ENCODE measurements around the gene XNDC1N. TPM values are rescaled to one million over a fixed set of nuclear protein-coding genes. Genes with fewer than 3 reads are reported as not detected.

Gene XNDC1N, protein sequence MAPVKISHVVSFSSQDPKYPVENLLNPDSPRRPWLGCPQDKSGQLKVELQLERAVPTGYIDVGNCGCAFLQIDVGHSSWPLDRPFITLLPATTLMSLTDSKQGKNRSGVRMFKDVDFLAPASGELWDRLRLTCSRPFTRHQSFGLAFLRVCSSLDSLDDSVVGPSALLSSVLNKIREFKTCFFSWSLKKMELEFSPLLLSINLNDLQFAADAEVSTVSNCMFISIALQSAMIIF
- total RNA-seq = 10 to 100 TPM; 25.3 to 26.2 TPM
- 1 to 10 TPM; 4.3 to 4.6 TPM for polyA plus RNA-seq

GRCh38 chr11:71927820-71928736 lies at the start of gene XNDC1N:
XNDC1N (minus strand) TSS chr11:71928594; CDS start chr11:71923353, 5,241 bp downstream.
- no peaks in the 10 kb centered on the region for H3K9me3 Mint-ChIP-seq
- peak within 1 kb of the TSS; percentile 92 to 100 (median 99) for H3K27ac Mint-ChIP-seq
- DNase-seq = peak; percentile 1 to 93 (median 66)
- no peaks in the 10 kb centered on the region for H3K27me3 Mint-ChIP-seq
- no peaks in the 10 kb centered on the region for H3K27me3 ChIP-seq (ENCODE audit: insufficient read depth, low read length)
- peaks cover 0 to 16% of the 10 kb centered on the region in 2 donors for H3K36me3 Mint-ChIP-seq
- intact Hi-C loops (cut with micrococcal nuclease) = loop anchor here (1.0 to 5.0 kb wide), 7 partner anchors 115 to 504 kb away; partner anchors contain the start of genes ANAPC15, CLPB, LAMTOR1 and LRRC51
- H3K4me3 Mint-ChIP-seq = peak within 1 kb of the TSS; percentile 95 to 100 (median 98)
- H3K4me1 Mint-ChIP-seq = peaks cover 35 to 55% (median 46%) of the 10 kb centered on the region in 4 donors
- ChIA-PET POLR2A (ENCODE audit: partially characterized antibody) (interaction anchor here (0.7 to 2.9 kb wide), 16 partner anchors 8 to 475 kb away, joined by 3 to 33 read pairs (median 6); partner anchors contain the start of genes ANAPC15, INPPL1, LAMTOR1 and NADSYN1), CTCF (ENCODE audit: partially characterized antibody) (interaction anchor here (0.6 to 2.1 kb wide), 8 partner anchors 17 to 503 kb away, joined by 3 to 7 read pairs (median 4); no protein-coding TSS in a partner anchor)
- H3K4me3 ChIP-seq (ENCODE audit: low read length in 2 of 2) = peak within 1 kb of the TSS; percentile 92 to 96
- H3K9me3 ChIP-seq (ENCODE audit: control insufficient read depth in 1 of 2, low read length in 2 of 2) = no peaks in the 10 kb centered on the region
- no peaks in the 10 kb centered on the region for H3K36me3 ChIP-seq (ENCODE audit: insufficient read depth, low read length)
- H3K4me1 ChIP-seq (ENCODE audit: insufficient read depth, low read length) = peaks cover 41% of the 10 kb centered on the region
- H3K27ac ChIP-seq (ENCODE audit: low read depth, low read length) = peak within 1 kb of the TSS; percentile 84

GRCh38 chr11:71977743-71978418 lies 49.5 kb upstream of the XNDC1N start:
- Mint-ChIP-seq H3K4me3 (no peak overlapping the region), H3K36me3 (peaks cover 3 to 32% of the 10 kb centered on the region in 2 donors), H3K9me3 (no peaks in the 10 kb centered on the region), H3K4me1 (peaks cover 0 to 5% (median 3%) of the 10 kb centered on the region in 4 donors), H3K27me3 (no peaks in the 10 kb centered on the region), H3K27ac (peak overlapping the region in 1 of 7 donors; percentile 77)
- CTCF ChIA-PET (ENCODE audit: partially characterized antibody) = interaction anchor here (0.6 to 4.5 kb wide), 47 partner anchors 9 to 456 kb away, joined by 3 to 75 read pairs (median 5); partner anchors contain the start of genes CLPB, IL18BP, RNF121 and XNDC1N
- POLR2A ChIA-PET (ENCODE audit: partially characterized antibody) = interaction anchor here (0.6 to 0.9 kb wide), 2 partner anchors 13 to 113 kb away, joined by 3 to 4 read pairs; no protein-coding TSS in a partner anchor
- no peak overlapping the region for H3K27ac ChIP-seq (ENCODE audit: low read depth, low read length)
- H3K9me3 ChIP-seq (ENCODE audit: control insufficient read depth in 1 of 2, low read length in 2 of 2) = no peaks in the 10 kb centered on the region
- no peak overlapping the region for H3K4me3 ChIP-seq (ENCODE audit: low read length in 2 of 2)
- H3K4me1 ChIP-seq (ENCODE audit: insufficient read depth, low read length) = no peaks in the 10 kb centered on the region
- H3K36me3 ChIP-seq (ENCODE audit: insufficient read depth, low read length) = peaks cover 6% of the 10 kb centered on the region
- H3K27me3 ChIP-seq (ENCODE audit: insufficient read depth, low read length) = no peaks in the 10 kb centered on the region
- intact Hi-C loops (cut with micrococcal nuclease) = loop anchor here (1.0 kb wide), 4 partner anchors 113 to 453 kb away; no protein-coding TSS in a partner anchor
- DNase-seq = peak in 4 of 5 donors; percentile 33 to 47 (median 44)

GRCh38 chr11:71977090-71977489 lies 48.7 kb upstream of the XNDC1N start:
- H3K4me3 Mint-ChIP-seq = no peak overlapping the region
- intact Hi-C loops (cut with micrococcal nuclease) = loop anchor here (1.0 kb wide), 4 partner anchors 114 to 454 kb away; no protein-coding TSS in a partner anchor
- H3K27me3 ChIP-seq (ENCODE audit: insufficient read depth, low read length) = no peaks in the 10 kb centered on the region
- ChIA-PET POLR2A (ENCODE audit: partially characterized antibody) (interaction anchor here (0.7 to 0.9 kb wide), 2 partner anchors 9 to 22 kb away, joined by 3 to 6 read pairs; partner anchors contain the start of gene IL18BP), CTCF (ENCODE audit: partially characterized antibody) (interaction anchor here (0.6 to 4.5 kb wide), 41 partner anchors 9 to 472 kb away, joined by 3 to 75 read pairs (median 5); partner anchors contain the start of genes IL18BP, RNF121 and XNDC1N)
- H3K27ac ChIP-seq (ENCODE audit: low read depth, low read length) = no peak overlapping the region
- no peak overlapping the region for H3K4me3 ChIP-seq (ENCODE audit: low read length in 2 of 2)
- no peaks in the 10 kb centered on the region for H3K27me3 Mint-ChIP-seq
- peaks cover 0 to 29% of the 10 kb centered on the region in 2 donors for H3K36me3 Mint-ChIP-seq
- DNase-seq = no peak
- no peaks in the 10 kb centered on the region for H3K4me1 ChIP-seq (ENCODE audit: insufficient read depth, low read length)
- peaks cover 0 to 3% (median 2%) of the 10 kb centered on the region in 4 donors for H3K4me1 Mint-ChIP-seq
- no peak overlapping the region for H3K27ac Mint-ChIP-seq
- H3K36me3 ChIP-seq (ENCODE audit: insufficient read depth, low read length) = peaks cover 3% of the 10 kb centered on the region
- H3K9me3 ChIP-seq (ENCODE audit: control insufficient read depth in 1 of 2, low read length in 2 of 2) = no peaks in the 10 kb centered on the region
- H3K9me3 Mint-ChIP-seq = no peaks in the 10 kb centered on the region

- no peaks in the 10 kb centered on the region for H3K9me3 ChIP-seq (ENCODE audit: control insufficient read depth in 1 of 2, low read length in 2 of 2)
- H3K27ac Mint-ChIP-seq = no peak overlapping the region
- H3K9me3 Mint-ChIP-seq = no peaks in the 10 kb centered on the region
- no peak for DNase-seq
- peaks cover 3% of the 10 kb centered on the region for H3K36me3 ChIP-seq (ENCODE audit: insufficient read depth, low read length)
- no peak overlapping the region for H3K27ac ChIP-seq (ENCODE audit: low read depth, low read length)
- no peaks in the 10 kb centered on the region for H3K27me3 ChIP-seq (ENCODE audit: insufficient read depth, low read length)
- peaks cover 0 to 3% (median 2%) of the 10 kb centered on the region in 4 donors for H3K4me1 Mint-ChIP-seq
- H3K4me3 Mint-ChIP-seq = no peak overlapping the region
- ChIA-PET CTCF (ENCODE audit: partially characterized antibody) (interaction anchor here (0.6 to 4.5 kb wide), 30 partner anchors 8 to 473 kb away, joined by 3 to 75 read pairs (median 6); partner anchors contain the start of genes IL18BP, RNF121 and XNDC1N), POLR2A (ENCODE audit: partially characterized antibody) (interaction anchor here (0.7 to 0.9 kb wide), 2 partner anchors 9 to 22 kb away, joined by 3 to 6 read pairs; partner anchors contain the start of gene IL18BP)
- H3K36me3 Mint-ChIP-seq = peaks cover 0 to 31% of the 10 kb centered on the region in 2 donors
- intact Hi-C loops (cut with micrococcal nuclease) = no loop called here
- no peaks in the 10 kb centered on the region for H3K27me3 Mint-ChIP-seq
- no peak overlapping the region for H3K4me3 ChIP-seq (ENCODE audit: low read length in 2 of 2)
- no peaks in the 10 kb centered on the region for H3K4me1 ChIP-seq (ENCODE audit: insufficient read depth, low read length)
Measured at GRCh38 chr11:71976551-71976950, 48.2 kb upstream of the XNDC1N start.

DNA sequence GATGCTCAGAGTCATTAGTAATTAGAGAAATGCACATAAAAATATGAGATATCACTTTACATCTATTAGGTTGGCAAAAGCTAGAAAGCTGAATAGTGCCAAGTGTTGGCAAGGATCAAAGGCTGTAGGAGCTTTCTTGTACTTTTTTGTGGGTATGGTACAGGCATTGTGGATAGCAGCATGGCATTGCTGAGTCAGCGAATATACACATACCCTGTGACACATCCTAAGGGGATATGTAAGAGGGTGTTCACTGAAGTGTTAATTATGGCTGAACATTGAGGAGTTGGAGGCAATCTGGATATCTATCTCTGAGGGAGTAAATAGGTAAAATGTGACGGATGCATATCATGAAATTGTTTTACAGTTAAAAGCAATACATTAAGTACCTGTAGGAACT lies 43.3 kb upstream of the XNDC1N start:
- intact Hi-C loops (cut with micrococcal nuclease) = no loop called here
- no peak overlapping the region for H3K4me3 Mint-ChIP-seq
- Histone ChIP-seq H3K36me3 (ENCODE audit: insufficient read depth, low read length) (no peaks in the 10 kb centered on the region), H3K4me1 (ENCODE audit: insufficient read depth, low read length) (no peaks in the 10 kb centered on the region), H3K27me3 (ENCODE audit: insufficient read depth, low read length) (no peaks in the 10 kb centered on the region), H3K4me3 (ENCODE audit: low read length in 2 of 2) (no peak overlapping the region), H3K27ac (ENCODE audit: low read depth, low read length) (no peak overlapping the region), H3K9me3 (ENCODE audit: control insufficient read depth in 1 of 2, low read length in 2 of 2) (no peaks in the 10 kb centered on the region)
- no peak for DNase-seq
- CTCF ChIA-PET (ENCODE audit: partially characterized antibody) = no interaction called here
- peaks cover 0 to 3% (median 0%) of the 10 kb centered on the region in 4 donors for H3K4me1 Mint-ChIP-seq
- H3K9me3 Mint-ChIP-seq = no peaks in the 10 kb centered on the region
- H3K27ac Mint-ChIP-seq = peak overlapping the region in 1 of 7 donors; percentile 53
- POLR2A ChIA-PET (ENCODE audit: partially characterized antibody) = no interaction called here
- no peaks in the 10 kb centered on the region for H3K27me3 Mint-ChIP-seq
- H3K36me3 Mint-ChIP-seq = peaks cover 5 to 25% of the 10 kb centered on the region in 2 donors

DNA sequence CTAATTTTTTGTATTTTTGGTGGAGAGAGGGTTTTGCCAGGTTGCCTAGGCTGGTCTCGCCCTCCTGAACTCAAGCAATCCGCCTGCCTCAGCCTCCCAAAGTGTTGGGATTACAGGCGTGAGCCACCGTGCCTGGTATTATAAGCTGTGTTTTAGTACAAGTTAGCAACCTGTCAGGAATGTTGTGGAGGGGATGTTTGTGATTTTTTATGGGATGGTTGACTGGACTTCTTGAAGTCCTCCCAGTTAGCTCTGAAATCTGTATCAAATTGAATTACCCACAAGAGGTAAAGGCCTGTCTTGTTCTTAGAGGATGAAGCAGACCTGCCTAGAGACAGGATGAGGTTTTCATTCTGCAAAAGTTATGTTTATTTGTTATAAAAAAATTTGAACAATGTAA lies 36.2 kb upstream of the XNDC1N start:
- Mint-ChIP-seq H3K9me3 (peaks cover 0 to 5% (median 0%) of the 10 kb centered on the region in 8 donors), H3K27me3 (no peaks in the 10 kb centered on the region), H3K4me3 (no peak overlapping the region), H3K36me3 (peaks cover 25 to 42% of the 10 kb centered on the region in 2 donors), H3K4me1 (peaks cover 0 to 4% (median 1%) of the 10 kb centered on the region in 4 donors), H3K27ac (no peak overlapping the region)
- H3K27ac ChIP-seq (ENCODE audit: low read depth, low read length) = no peak overlapping the region
- POLR2A ChIA-PET (ENCODE audit: partially characterized antibody) = no interaction called here
- intact Hi-C loops (cut with micrococcal nuclease) = no loop called here
- CTCF ChIA-PET (ENCODE audit: partially characterized antibody) = interaction anchor here (1.2 to 1.4 kb wide), 3 partner anchors 12 to 180 kb away, joined by 3 to 6 read pairs (median 4); no protein-coding TSS in a partner anchor
- no peaks in the 10 kb centered on the region for H3K9me3 ChIP-seq (ENCODE audit: control insufficient read depth in 1 of 2, low read length in 2 of 2)
- no peaks in the 10 kb centered on the region for H3K4me1 ChIP-seq (ENCODE audit: insufficient read depth, low read length)
- no peaks in the 10 kb centered on the region for H3K27me3 ChIP-seq (ENCODE audit: insufficient read depth, low read length)
- peaks cover 14% of the 10 kb centered on the region for H3K36me3 ChIP-seq (ENCODE audit: insufficient read depth, low read length)
- H3K4me3 ChIP-seq (ENCODE audit: low read length in 2 of 2) = no peak overlapping the region
- no peak for DNase-seq

Measured in CD4-positive, alpha-beta memory T cell (primary cell).